Sciatic nerve (tissue), 2 donors: Measurements from ENCODE around the gene ZNF200. TPM values are rescaled to one million over a fixed set of nuclear protein-coding genes. Genes with fewer than 3 reads are reported as not detected.
"Not testable (repeated sequence)": the region's sequence is repeated elsewhere in the genome, so short reads cannot be mapped to it uniquely, and the experiment has no call there.

Experiments used
- ATAC-seq: fragments of 200-7000 bp; cut with Tn5 transposase; one replicate; pipeline ENCODE4 v1.9.1; 2020; ENCODE audit warnings: mild to moderate bottlenecking, moderate library complexity
- DNase-seq: peaks from one replicate; pipeline ENCODE4 v3.0.0-alpha.2; 2020; ENCODE audit warnings: low spot score
- intact Hi-C: fragments of 100-400 bp; cut with DNase I; formaldehyde crosslinking; loops from one replicate; pipeline ENCODE4 v1.14.2; 2022
- total RNA-seq: library from RNA; stranded (reverse); fragmentation: NEBNext Ultra II Directional; extraction: Animal tissue kit (Norgen Biotek cat#: 25700); gene quantifications from one replicate; pipeline ENCODE4 v1.2.1, GENCODE V29; 2021
- donor health status: DM: no; HTN: no; CAD: no.
- donor health status: DM: no; HTN: no; CAD: no.

The ZNF200 gene
- total RNA-seq, 1 donor from 2014 or later: 7.4 TPM

DNA sequence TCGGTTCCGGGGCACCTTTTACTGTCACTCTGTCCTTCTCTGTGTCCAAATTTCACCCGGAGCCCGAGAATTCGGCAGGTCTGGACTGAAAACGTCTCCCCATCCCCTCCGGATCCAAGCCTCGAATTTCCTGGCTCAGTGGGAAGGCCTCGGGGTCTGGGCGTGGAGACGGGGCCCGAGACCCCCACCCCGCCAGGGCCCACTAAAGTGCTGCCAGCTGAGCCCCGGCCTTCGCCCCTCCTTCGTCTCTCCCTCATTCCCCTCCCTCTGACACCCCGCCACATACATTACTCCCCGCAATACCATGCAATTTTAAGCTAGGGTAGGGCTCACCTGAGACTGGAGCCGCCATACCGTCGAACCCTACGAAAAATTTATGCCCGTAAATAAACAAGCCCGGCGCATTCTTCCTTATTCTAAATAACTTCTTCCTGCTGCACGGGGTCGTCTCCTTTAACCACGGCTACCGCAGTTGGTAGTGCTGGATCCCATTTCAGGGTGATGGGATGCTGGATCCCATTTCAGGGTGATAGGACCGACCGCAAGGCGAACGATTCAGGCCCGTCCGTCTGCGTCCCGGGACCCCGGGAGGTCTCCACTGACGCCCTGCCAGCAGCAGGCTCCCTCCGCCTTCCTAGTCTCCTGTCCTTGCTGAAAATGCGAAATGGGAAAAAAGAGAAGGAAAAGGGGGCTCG, 51.4 kb downstream of the ZNF200 start:
- no peak for DNase-seq

DNA sequence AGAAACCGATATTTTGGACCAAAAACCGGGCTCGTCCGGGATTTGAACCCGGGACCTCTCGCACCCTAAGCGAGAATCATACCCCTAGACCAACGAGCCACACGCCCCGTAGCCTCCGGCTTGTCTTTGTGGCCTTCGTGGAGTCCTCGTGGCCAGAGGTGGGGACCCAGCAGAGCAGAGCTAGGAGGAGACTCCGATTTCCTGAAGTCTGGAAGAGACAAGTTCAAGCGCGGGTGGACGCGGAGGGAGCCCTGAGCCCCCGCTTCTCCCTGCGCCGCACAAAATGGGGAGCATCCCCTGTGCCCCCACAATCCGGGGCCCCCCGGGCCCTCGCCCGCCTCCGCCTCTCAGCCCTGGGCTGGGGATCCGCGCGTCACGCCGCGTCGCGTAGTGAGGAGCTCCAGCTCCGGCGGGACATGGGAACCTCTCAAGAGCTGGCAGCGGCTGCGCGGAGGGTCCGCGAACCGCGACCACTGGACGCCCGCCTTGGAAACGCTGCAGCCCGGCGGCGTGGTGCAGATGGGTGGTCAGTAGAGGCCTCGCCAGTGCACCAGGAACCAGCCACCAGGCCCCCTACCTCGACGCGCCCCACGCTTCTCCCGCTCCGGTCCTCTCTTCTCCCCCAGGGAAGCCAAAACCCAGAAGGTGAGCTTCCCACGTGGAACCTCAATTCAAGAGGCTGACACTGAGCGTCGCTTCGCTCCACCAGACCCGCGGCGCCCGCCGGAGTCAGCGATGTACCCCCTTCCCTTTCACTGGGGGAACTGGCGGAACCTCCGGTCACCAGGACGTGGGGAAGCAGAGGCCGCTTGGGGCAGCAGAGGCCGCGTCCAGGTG, 52.1 kb downstream of the ZNF200 start:
- ATAC-seq (no peak), DNase-seq (no peak)
- intact Hi-C loops: no loop called here

More for the DNA sequence above, 51.4 kb downstream of the ZNF200 start:
- intact Hi-C loops: no loop called here
- ATAC-seq: no peak

DNA sequence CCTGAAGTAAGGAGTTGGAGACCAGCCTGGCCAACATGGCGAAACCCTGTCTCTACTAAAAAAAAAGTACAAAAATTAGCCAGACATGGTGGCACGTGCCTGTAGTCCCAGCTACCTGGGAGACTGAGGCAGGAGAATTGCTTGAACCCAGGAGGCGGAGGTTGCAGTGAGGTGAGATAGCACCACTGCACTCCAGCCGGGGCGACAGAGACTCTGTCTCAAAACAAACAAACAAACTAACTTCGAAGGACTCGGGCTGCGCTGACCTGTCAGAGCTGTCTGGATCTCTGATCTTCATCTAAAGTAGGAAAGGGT, 52.7 kb downstream of the ZNF200 start:
- ATAC-seq, DNase-seq, intact Hi-C loops: not testable (repeated sequence)

DNA sequence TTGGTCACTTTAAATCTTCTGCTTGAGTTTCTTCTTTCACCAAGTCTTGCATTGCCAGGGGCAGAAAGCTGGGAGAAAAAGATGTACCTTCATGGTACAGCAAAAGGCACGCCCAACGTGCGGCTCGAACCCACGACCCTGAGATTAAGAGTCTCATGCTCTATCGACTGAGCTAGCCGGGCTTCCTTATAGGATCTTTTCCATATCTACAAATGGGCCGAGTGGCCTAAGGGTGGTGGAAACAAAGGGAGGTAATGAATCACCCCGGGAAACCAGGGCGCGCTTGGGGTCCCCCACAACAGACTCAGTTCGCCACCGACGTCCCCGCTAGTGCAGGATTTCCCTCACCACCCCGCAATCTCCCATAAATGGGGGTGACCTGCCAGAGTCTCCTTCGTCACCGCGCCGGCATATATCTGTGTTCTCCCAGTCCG, 54.5 kb downstream of the ZNF200 start:
- intact Hi-C loops: no loop called here
- DNase-seq (no peak), ATAC-seq (no peak)

DNA sequence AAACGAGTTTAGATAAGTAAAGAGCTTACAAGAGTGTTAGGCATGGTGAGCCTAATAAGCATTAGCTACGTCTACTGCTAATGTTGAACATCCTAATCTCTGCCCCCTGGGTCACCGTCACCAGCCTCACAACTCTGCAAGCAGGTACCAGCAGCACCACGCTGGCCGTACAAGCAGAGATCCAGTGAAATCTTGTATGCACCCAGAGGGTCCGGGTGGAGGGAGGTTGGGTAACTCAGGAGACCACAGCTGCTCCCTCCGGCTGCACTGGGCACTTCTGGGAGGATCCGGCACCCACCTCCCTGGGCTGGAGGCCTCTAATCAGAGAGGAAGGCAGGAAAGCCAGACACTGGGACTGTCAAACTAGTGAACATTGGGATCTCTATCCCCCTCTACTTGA, 55.3 kb downstream of the ZNF200 start:
- intact Hi-C loops: no loop called here
- DNase-seq: no peak
- no peak for ATAC-seq

DNA sequence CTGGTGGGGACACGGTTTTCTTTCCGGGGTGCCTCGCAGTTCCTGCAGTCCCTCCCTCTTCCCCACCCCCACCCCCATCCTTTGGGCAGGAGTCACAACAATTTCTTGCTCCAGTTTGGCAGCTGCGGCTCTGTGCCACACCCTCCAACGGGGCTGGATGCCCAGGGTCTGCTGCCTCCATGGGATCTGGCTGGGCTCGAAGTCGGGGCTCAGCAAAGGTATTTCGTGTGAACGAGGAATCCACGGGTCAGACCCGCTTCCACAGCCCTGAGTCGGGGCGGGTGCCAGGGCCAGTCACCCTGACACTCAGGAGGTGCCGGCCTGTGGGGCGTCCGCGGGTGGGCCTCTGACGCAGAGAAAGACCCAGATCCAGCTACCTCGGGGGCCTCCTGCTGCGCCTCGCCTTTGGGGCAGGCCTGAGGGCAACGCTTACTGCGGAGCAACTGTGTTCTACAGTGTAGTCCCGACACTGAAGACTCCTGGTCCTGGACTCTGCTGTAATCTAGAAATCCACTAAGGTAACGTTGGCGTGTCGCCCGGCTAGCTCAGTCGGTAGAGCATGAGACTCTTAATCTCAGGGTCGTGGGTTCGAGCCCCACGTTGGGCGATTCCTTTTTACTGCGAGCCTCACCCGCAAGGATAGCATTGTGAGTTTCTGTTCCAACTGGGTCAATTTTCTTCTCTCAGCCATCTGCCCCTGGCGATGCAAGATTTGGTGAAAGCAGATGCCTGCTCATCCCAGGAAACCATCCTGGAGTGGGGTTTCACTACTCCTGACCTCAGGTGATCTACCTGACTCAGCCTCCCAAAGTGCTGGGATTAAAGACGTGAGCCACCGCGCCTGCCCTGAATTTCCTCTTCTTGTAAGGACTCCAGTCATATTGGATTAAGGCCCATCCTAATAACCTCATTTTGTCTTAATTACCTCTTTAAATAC, 59.5 kb downstream of the ZNF200 start:
- DNase-seq (no peak), ATAC-seq (no peak)
- intact Hi-C loops: no loop called here

DNA sequence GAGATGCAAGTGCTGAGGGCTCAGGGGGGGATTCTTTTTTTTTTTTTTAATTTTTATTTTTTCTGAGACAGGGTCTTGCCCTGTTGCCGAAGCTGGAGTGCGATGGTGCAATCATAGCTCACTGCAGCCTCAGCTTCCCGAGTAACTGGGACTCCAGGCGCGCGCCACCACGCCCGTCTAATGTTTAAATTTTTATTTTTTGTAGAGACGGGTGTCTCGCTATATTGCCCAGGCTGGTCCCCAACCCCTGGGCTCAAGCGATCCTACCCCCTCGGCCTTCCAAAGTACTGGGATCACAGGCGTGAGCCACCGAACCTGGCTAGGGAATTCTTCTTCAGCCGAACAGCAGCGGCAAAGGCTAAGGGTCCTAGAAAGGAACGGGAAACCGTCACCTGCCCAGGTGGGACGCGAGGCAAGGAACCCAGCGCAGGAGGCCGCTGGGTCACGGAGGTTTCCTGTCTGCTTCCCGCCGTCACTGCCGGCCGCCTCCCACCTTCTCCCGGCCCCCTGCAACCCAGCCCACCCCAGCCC, 60.3 kb downstream of the ZNF200 start:
- ATAC-seq: no peak
- intact Hi-C loops: no loop called here
- no peak for DNase-seq

DNA sequence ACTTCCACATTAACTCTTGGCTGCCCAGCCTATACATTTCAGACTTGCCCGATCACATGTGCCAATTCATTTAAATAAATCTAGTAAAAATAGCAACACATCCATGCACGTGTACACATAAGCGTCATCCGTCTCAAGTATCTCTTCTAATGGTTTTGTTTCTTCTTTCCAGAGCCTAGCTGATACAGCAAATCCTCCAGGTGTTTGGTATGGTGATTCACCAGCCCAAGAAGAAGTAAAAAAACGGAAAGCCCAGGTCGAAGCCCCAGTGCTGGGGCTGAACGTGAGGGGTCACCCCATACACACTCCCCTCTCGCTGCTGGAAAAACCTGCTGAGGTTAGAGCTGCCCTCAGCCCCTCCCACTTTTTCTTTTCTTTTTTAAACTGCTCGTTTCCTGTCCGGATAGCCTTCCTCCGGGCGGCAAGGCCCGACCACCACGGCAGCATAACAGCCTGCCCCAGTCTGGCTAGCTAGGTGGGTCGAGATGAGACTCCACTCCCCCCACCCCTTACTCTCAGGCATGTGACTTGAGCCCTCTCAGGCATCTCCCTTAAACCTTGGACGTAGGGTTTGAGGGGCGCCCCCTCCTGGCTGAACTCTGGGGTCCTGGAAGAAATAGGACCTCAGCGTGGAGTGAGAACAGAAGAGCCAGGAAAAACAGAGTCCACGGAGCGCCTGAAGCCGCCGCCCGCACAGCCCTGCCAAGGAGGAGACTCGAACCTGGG, 60.9 kb downstream of the ZNF200 start:
- no peak for ATAC-seq
- DNase-seq: no peak
- intact Hi-C loops: no loop called here

Other genes with a start within 250 kb of the ZNF200 start
- 0.53 TPM for gene CLDN9, start 222.2 kb downstream of the ZNF200 start, total RNA-seq
- gene CLDN6, start 217.0 kb downstream of the ZNF200 start, total RNA-seq: not detected
- 13.6 TPM for gene TNFRSF12A, start 214.8 kb downstream of the ZNF200 start, total RNA-seq
- gene HCFC1R1, start 211.2 kb downstream of the ZNF200 start, total RNA-seq: 65.9 TPM
- 13.6 TPM for gene THOC6, start 211.1 kb downstream of the ZNF200 start, total RNA-seq
- 0.22 TPM for gene BICDL2, start 198.2 kb downstream of the ZNF200 start, total RNA-seq
- 9.1 TPM for gene MMP25, start 188.6 kb downstream of the ZNF200 start, total RNA-seq
- 32.6 TPM for gene IL32, start 169.5 kb downstream of the ZNF200 start, total RNA-seq
- not detected for gene ZSCAN10, start 135.9 kb downstream of the ZNF200 start, total RNA-seq
- gene ZNF205, start 122.6 kb downstream of the ZNF200 start, total RNA-seq: 12.3 TPM
- gene ZNF213, start 100.1 kb downstream of the ZNF200 start, total RNA-seq: 9.0 TPM
- gene OR1F1, start 47.0 kb downstream of the ZNF200 start, total RNA-seq: not detected
- gene MEFV, start 21.5 kb upstream of the ZNF200 start, total RNA-seq: 3.0 TPM
- 31.4 TPM for gene ZNF263, start 48.3 kb upstream of the ZNF200 start, total RNA-seq
- 9.9 TPM for gene TIGD7, start 70.3 kb upstream of the ZNF200 start, total RNA-seq
- gene ZNF75A, start 70.3 kb upstream of the ZNF200 start, total RNA-seq: 33.8 TPM
- 0.40 TPM for gene OR2C1, start 120.7 kb upstream of the ZNF200 start, total RNA-seq
- gene ZSCAN32, start 165.8 kb upstream of the ZNF200 start, total RNA-seq: 14.3 TPM
- gene ZNF174, start 166.1 kb upstream of the ZNF200 start, total RNA-seq: 10.8 TPM
- gene ZNF597, start 208.3 kb upstream of the ZNF200 start, total RNA-seq: 3.2 TPM
- gene NAA60, start 208.5 kb upstream of the ZNF200 start, total RNA-seq: 41.3 TPM